Right lobe of liver (tissue), 4 donors: ENCODE measurements around the gene CR1L.

Source experiments
- CTCF ChIP-seq, 4 donors: fragments of 200-600 bp in 3 of 4; fragments of 450-650 bp in 1 of 4; IDR thresholded peaks; one replicate each; pipeline versions ENCODE4 v1.5.1 to v1.8.0; 2016 to 2022; ENCODE audit warnings: antibody characterized with exemption in 4 of 4, mild to moderate bottlenecking in 2 of 4
- POLR2A ChIP-seq: fragments of 450-650 bp; IDR thresholded peaks from one replicate; pipeline ENCODE4 v1.6.1; 2017; ENCODE audit warnings: antibody characterized with exemption, mild to moderate bottlenecking
- donor health status: DM: no; HTN: no; CAD: no.
- donor health status: DM: no; HTN: no; CAD: no.
- donor health status: DM: no; HTN: yes; CAD: no.

GRCh38 chr1:207763091-207763490 is 118.2 kb downstream of the CR1L start:
- no peak for TF ChIP-seq CTCF (IDR thresholded peaks at IDR 0.05)
- TF ChIP-seq POLR2A = no peak
